ENCODE data around the gene CD300H. TPM values are rescaled to one million over a fixed set of nuclear protein-coding genes. Genes with fewer than 3 reads are reported as not detected.

The CD300H gene
- total RNA-seq, 1 donor from 2014 or later, result not detected

GRCh38 chr17:74598346-74599022, 31.2 kb upstream of the CD300H start:
- Histone ChIP-seq H3K36me3 (no peaks in the 10 kb centered on the region), H4K20me1 (ENCODE audit: low read depth) (no peaks in the 10 kb centered on the region), H3K9me3 (ENCODE audit: low read depth) (no peaks in the 10 kb centered on the region), H3K4me3 (no peak overlapping the region), H3K27ac (no peak overlapping the region), H3K9ac (no peak overlapping the region), H3K4me2 (no peak overlapping the region), H3K27me3 (no peaks in the 10 kb centered on the region), H3F3A (ENCODE audit: low read depth) (no peaks in the 10 kb centered on the region), H2AFZ (replicated peaks) (no peak overlapping the region), H3K4me1 (peaks cover 7% of the 10 kb centered on the region), H3K79me2 (ENCODE audit: low read depth) (no peaks in the 10 kb centered on the region)
- peaks cover 6% of the 10 kb centered on the region for H3K4me1 Mint-ChIP-seq
- no peak for DNase-seq (ENCODE audit: low spot score)
- no peak overlapping the region for H3K27ac Mint-ChIP-seq
- no peaks in the 10 kb centered on the region for H3K9me3 Mint-ChIP-seq
- TF ChIP-seq CTCF (IDR thresholded peaks at IDR 0.05), result no peak
- TF ChIP-seq EZH2phosphoT487 (IDR thresholded peaks at IDR 0.05), result no peak
- TF ChIP-seq EZH2 (IDR thresholded peaks at IDR 0.05), result no peak
- no peaks in the 10 kb centered on the region for H3K36me3 Mint-ChIP-seq
- H3K27me3 Mint-ChIP-seq (ENCODE audit: insufficient read depth, low read depth), result peaks cover 23% of the 10 kb centered on the region
- no peak overlapping the region for H3K4me3 Mint-ChIP-seq

- peaks cover under 1% of the 10 kb centered on the region for H3K4me1 Mint-ChIP-seq
- H3K36me3 Mint-ChIP-seq, result no peaks in the 10 kb centered on the region
- Histone ChIP-seq H3F3A (ENCODE audit: low read depth) (no peaks in the 10 kb centered on the region), H3K27ac (no peak overlapping the region), H3K9me3 (ENCODE audit: low read depth) (no peaks in the 10 kb centered on the region), H4K20me1 (ENCODE audit: low read depth) (no peaks in the 10 kb centered on the region), H3K36me3 (no peaks in the 10 kb centered on the region), H2AFZ (replicated peaks) (no peak overlapping the region), H3K9ac (no peak overlapping the region), H3K4me1 (peaks cover 7% of the 10 kb centered on the region), H3K4me3 (no peak overlapping the region), H3K4me2 (no peak overlapping the region), H3K79me2 (ENCODE audit: low read depth) (no peaks in the 10 kb centered on the region), H3K27me3 (peaks cover 4% of the 10 kb centered on the region)
- H3K9me3 Mint-ChIP-seq, result no peaks in the 10 kb centered on the region
- peaks cover 23% of the 10 kb centered on the region for H3K27me3 Mint-ChIP-seq (ENCODE audit: insufficient read depth, low read depth)
- H3K27ac Mint-ChIP-seq, result no peak overlapping the region
- no peak overlapping the region for H3K4me3 Mint-ChIP-seq
- DNase-seq (ENCODE audit: low spot score), result no peak
- no peak for TF ChIP-seq EZH2 (IDR thresholded peaks at IDR 0.05)
- no peak for TF ChIP-seq EZH2phosphoT487 (IDR thresholded peaks at IDR 0.05)
- TF ChIP-seq CTCF (IDR thresholded peaks at IDR 0.05), result no peak
These were observed 29.9 kb upstream of the CD300H start for GRCh38 chr17:74597069-74597790.

- H3K9ac ChIP-seq, result no peak overlapping the region
- H3K27ac Mint-ChIP-seq, result no peak overlapping the region
- no peak for DNase-seq (ENCODE audit: low spot score)
- H3K36me3 ChIP-seq, result no peaks in the 10 kb centered on the region
- no peaks in the 10 kb centered on the region for H3F3A ChIP-seq (ENCODE audit: low read depth)
- H2AFZ ChIP-seq (replicated peaks), result no peak overlapping the region
- H3K9me3 Mint-ChIP-seq, result no peaks in the 10 kb centered on the region
- H3K27me3 ChIP-seq, result peaks cover 7% of the 10 kb centered on the region
- no peaks in the 10 kb centered on the region for H3K4me1 Mint-ChIP-seq
- H3K27me3 Mint-ChIP-seq (ENCODE audit: insufficient read depth, low read depth), result peaks cover 18% of the 10 kb centered on the region
- H4K20me1 ChIP-seq (ENCODE audit: low read depth), result no peaks in the 10 kb centered on the region
- no peak for TF ChIP-seq EZH2 (IDR thresholded peaks at IDR 0.05)
- TF ChIP-seq CTCF (IDR thresholded peaks at IDR 0.05), result no peak
- no peak for TF ChIP-seq EZH2phosphoT487 (IDR thresholded peaks at IDR 0.05)
- peaks cover 7% of the 10 kb centered on the region for H3K4me1 ChIP-seq
- H3K79me2 ChIP-seq (ENCODE audit: low read depth), result no peaks in the 10 kb centered on the region
- H3K4me2 ChIP-seq, result no peak overlapping the region
- H3K27ac ChIP-seq, result no peak overlapping the region
- H3K9me3 ChIP-seq (ENCODE audit: low read depth), result no peaks in the 10 kb centered on the region
- H3K36me3 Mint-ChIP-seq, result no peaks in the 10 kb centered on the region
- H3K4me3 Mint-ChIP-seq, result no peak overlapping the region
- H3K4me3 ChIP-seq, result no peak overlapping the region
These were observed 27.9 kb upstream of the CD300H start for GRCh38 chr17:74595037-74595750.

All from neural progenitor cell (in vitro differentiated cells).